Superior temporal gyrus (tissue), 1 donor: ENCODE data around the gene PRPF39.
"Not testable (repeated sequence)": the region's sequence is repeated elsewhere in the genome, so short reads cannot be mapped to it uniquely, and the experiment has no call there.

Source experiments
- DNase-seq: peaks from one replicate; pipeline ENCODE4 v3.0.0-alpha.2; 2016; ENCODE audit errors: extremely low spot score

The PRPF39 gene

GRCh38 chr14:45081096-45081495 is 2.8 kb upstream of the PRPF39 start:
- DNase-seq = not testable (repeated sequence)

DNA sequence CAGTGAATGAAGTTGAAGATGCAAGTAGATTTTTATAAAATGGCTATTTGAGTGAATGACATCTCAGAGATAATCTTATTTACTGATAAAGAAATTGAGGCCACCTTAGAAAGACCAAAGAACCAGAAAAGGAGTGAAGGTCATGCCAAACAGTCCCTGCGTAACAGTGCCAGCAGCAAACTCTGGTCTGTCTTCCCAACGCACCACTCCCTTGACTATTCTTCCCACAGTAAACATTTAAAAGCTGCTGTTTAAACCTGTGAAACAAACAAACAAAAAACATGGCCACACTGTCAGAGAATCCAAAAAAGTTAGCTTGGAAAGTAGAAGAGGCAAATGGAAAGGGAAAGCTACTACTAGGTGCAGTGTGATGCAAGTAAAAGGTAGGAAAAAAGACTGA is 1.5 kb upstream of the PRPF39 start:
- no peak for DNase-seq

DNA sequence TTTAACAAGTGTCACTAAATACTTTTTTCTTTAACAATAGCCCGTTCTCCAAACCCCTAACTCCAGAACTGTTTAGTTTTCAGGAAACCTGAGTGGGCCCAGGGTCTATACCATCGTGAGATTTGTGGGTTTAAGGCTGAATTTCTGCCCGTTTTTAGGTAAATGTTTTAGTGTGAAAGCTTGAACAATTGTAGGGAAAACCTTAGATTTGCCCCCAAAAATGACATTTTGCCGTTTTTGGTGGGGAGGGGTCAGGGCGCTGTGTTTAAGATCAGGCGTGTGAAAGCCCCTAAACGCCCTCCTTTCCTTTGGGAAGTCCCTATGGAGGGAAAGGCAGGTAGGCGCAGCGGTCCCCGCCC is 320 bp upstream of the PRPF39 start:
- peak; percentile 33 for DNase-seq

DNA sequence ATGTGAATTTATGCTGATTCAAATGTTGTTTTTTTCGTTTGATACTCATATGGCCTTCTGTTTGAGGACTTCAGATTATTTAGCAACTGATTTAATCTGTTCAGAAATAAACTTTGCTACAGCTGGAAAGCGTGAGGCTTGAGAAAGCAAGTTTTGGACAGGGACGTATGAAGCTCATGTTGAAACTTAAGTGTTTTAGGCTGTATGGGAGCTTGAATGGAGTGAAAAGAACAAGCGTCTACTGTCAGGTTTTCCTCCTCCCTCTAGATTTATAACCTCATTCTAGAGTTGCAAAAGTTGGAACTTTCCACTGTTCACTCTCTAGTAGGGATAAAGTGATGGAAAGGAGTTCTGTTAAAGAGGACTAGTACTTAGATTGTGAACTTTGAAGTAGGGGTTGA is 1.0 kb downstream of the PRPF39 start:
- no peak for DNase-seq

GRCh38 chr14:45089813-45090212 is 5.9 kb downstream of the PRPF39 start:
- no peak for DNase-seq

DNA sequence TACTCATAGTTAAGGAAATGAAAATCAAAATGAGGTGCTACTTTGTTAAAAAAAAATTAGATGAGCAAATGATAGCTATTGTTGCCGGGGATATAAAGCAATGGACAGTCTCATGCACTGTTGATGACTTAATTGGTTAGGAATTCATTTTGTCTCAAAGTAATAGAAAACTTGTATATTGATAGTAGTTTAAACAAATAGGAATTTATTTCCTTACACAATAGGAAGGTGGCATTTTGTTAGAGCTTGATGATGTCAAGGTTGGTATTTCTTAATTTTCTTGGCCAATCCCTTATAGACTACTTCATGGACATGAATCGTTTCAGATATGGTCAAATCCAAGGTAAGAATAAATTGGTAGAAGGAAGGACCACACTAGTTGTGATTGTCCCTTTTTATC is 7.8 kb downstream of the PRPF39 start:
- DNase-seq = no peak

GRCh38 chr14:45094275-45094674 is 10.4 kb downstream of the PRPF39 start:
- no peak for DNase-seq

DNA sequence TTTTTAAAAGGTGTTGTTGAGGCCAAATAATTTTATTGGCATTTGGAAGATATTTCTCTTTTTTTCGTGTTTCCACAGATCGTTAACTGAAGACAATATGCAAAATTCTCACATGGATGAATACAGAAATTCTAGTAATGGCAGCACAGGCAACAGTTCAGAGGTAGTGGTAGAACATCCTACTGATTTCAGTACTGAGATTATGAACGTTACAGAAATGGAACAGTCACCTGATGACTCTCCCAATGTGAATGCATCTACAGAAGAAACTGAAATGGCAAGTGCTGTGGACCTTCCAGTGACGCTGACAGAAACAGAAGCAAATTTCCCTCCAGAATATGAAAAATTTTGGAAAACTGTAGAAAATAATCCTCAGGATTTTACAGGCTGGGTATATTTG is 11.2 kb downstream of the PRPF39 start:
- no peak for DNase-seq

GRCh38 chr14:45096218-45096617 is 12.3 kb downstream of the PRPF39 start:
- DNase-seq = no peak

DNA sequence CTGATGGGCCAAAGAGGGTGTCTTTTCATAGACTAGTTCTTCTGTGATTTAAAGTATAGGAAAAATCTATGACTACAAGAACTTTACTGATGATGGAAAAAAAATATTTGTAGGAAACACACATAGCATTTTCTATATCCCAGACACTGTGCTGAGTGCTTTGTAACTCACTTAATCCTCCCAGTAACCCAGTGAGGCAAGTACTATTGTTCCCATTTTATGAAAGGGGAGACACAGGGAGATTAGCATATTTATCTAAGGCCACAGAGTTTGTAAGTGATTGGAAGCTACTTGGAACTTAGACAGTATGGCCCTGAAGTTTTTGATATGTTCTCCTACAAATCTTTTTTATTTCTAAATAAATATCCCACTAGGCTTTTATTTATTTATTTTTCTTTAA is 19.9 kb downstream of the PRPF39 start:
- no peak for DNase-seq

GRCh38 chr14:45104561-45104960 is 20.6 kb downstream of the PRPF39 start:
- no peak for DNase-seq

DNA sequence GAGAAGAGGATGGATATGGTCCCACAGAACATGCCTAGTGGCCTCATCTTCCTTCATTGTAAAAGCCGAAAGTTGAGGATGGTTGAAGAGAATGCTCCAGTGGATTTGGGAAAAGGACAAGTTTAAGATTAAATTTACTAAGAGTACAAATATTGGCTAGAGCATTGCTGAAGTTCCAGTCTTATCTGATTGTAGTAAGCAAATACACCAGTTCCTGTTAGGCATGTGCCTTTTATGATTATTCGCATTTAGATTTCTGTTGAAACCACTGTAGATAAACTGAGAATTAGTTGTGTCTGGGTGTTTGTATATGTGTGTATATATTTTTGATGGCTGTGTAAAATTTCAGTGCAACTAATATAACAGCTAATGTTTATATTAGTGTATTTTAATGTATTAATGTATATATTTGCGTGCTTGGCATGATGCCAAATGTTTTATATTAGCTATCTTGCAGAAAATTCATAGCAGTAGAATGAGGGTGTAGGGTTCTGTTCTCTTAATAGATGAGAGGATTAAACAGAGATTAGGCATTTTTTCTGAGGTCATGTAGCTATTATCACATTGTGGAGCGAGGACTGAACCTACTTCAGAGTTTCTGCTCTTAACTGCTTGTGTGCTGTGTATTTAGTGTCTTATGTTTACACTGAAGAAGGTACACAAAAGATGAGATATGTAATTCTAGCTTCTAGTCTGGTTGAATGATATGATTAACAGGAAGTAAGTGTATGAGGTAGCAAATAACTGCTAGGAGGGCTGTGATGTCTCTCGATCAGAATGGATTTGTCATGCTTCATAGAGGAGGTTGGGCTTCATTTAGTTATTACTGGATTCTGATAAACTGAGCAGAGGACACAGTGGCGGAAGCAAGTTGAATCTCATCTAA is 29.2 kb downstream of the PRPF39 start:
- DNase-seq = no peak

DNA sequence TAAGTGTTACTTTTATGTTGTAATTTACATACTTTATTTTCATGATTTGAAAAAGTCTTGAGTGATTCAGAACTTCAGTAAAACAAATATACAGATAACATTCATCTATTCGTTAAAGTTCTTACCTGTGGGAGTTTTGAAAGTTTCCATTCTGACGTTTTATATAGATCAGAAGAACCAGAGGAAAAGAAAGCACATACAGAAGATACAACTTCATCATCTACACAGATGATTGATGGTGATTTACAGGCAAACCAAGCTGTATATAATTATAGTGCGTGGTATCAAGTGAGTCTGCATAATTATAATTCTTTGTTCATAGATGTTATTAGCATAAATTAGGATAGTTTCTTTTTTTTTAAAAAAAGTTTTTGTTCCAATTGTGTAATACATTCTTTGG is 30.4 kb downstream of the PRPF39 start:
- DNase-seq = no peak

GRCh38 chr14:45118594-45118993 is 34.7 kb downstream of the PRPF39 start:
- no peak for DNase-seq

DNA sequence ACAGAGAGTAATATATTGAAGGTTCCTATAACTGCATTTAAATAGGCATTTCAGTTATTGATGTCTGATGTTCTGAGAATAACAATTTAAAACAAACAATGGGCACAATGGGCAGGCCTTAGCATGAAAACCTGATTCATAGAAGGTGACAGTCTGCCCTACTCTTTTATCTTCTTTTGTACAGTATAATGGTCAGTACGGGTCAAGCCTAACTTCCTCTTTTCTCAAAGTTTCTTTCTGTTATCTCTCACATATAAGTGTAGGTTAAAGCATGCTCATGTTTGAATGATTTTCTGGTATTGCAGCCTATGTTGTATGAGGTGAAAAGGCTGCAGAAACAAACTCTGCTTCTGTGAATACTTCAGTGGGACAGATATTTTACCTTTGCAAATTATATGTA is 36.2 kb downstream of the PRPF39 start:
- no peak for DNase-seq

- DNase-seq = no peak
Measured at GRCh38 chr14:45123271-45123670, 39.4 kb downstream of the PRPF39 start.

DNA sequence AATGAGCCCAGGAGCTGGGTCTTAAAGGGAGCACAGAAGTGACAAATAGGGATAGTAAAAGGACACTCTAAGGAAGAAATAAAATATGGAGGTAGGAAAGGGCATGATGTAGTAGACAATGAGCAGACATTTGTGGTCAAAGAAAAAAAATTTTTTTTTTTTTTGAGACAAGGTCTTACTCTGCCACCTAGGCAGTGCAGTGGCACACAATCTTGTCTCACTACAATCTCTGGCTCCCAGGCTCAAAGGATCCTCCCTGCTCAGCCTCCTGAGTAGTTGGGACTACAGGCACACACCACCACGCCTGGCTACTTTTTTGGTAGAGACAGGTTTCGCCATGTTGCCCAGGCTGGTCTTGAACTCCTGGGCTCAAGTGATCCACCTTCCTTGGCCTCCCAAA is 41.8 kb downstream of the PRPF39 start:
- no peak for DNase-seq

DNA sequence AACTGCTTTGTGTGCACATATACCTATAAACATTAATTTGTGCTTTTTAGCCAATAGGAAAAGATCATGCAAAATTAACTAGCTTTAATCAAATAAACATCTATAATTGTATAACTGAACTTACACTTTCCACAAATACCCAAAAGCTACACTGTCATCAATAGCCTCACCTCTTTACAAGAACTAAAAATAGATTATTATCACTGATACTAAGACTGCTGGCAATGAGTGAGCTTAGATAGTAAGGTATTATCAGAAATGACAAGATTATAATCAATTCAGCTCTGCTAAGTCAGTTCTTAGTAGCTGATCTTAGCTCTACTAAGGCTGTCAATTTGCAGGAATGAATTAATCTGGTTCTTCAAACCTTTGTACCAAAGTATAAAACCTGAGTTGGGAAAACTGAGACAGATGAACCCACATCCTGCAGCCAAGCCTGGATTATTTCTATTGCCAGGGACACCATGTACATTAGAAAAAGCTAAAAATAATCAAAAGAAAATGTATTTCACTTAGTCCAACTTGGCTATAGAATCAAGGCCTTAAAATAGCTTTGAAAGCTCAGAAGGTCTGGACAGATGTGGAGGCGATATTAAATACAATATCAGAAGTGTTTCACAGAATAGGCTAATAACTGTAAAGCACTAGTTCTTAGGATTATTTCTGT is 45.2 kb downstream of the PRPF39 start:
- DNase-seq = peak; percentile 8

- DNase-seq = no peak
Measured at GRCh38 chr14:45133683-45134050, 49.8 kb downstream of the PRPF39 start.

- DNase-seq = peak; percentile 99
Measured at GRCh38 chr14:45134051-45134958, 50.4 kb downstream of the PRPF39 start, which contains the start of gene FKBP3. TSS of gene FKBP3 (minus strand) at chr14:45134481. CDS start at chr14:45134456, 25 bp downstream.

DNA sequence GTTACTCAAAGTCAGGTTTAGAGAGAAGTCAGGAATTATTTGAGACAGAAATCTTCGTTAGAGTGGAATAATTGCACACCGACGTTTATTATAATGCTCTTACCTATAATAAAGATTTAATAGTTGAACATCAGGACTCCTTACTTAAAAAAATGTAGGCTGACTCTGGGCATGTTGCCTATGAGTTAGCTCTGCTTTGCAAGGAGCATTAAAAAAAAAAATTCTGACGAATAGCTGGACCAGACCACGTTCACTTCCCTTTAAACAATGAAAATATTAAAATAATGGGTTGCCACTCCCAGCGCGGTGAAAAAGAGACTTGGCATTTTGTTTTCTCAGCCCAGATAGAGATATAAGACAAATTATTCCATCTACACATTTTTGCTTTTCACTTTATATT is 51.2 kb downstream of the PRPF39 start:
- DNase-seq = no peak
